Measurements from ENCODE around the gene SNED1.
"Not testable (repeated sequence)": the region's sequence is repeated elsewhere in the genome, so short reads cannot be mapped to it uniquely, and the experiment has no call there.

SNED1 gene

GRCh38 chr2:241088376-241088775 lies 90.0 kb downstream of the SNED1 start:
- DNase-seq, result no peak

DNA sequence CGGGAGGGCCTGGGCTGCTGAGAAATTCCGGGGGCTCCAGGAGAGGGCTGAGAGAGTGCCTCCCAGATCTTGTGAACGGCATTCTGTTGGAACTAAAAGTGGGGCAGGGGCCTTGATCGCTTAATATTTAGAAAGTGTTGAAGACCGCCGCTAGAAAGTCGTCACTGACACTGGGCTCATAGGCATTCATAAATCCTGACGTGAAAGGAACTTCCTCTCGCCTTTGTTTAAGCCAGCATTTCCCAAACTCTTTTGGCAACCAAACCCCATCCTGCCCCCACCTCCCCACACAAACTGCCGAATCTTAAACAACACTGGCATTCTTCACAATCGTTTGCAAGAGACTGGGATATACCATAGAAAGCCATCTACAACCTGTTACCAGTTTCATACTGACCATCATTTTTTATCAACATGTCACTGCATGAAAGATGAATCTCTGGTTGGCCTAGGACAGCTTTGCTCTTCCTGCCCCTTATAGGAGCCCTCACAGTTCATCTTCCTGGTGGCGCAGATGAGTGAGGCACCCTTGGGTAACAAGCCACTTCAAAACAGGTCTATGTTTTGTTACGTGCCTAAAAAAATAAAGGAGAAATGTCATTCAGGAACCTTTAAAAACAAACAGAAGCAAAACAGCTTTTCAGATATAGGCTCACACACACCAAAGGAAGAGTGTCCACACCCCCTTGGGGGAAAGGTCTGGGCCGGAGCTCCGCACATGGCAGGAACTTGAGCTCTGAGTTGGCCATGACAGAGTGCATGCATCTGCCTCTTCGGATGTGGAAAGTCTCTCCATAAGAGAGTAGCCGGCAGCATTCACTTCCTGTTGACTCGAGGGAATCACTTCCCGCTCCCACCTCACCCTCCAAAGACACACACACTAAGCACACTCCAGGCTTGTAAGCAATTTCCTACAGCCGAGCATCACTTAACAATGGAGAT lies 90.6 kb downstream of the SNED1 start:
- no peak for DNase-seq

GRCh38 chr2:241091201-241091600 lies 92.8 kb downstream of the SNED1 start:
- DNase-seq, result no peak

GRCh38 chr2:241091734-241092445 lies 93.5 kb downstream of the SNED1 start:
- DNase-seq, result no peak

GRCh38 chr2:241092677-241093076 lies 94.3 kb downstream of the SNED1 start:
- DNase-seq, result no peak

DNA sequence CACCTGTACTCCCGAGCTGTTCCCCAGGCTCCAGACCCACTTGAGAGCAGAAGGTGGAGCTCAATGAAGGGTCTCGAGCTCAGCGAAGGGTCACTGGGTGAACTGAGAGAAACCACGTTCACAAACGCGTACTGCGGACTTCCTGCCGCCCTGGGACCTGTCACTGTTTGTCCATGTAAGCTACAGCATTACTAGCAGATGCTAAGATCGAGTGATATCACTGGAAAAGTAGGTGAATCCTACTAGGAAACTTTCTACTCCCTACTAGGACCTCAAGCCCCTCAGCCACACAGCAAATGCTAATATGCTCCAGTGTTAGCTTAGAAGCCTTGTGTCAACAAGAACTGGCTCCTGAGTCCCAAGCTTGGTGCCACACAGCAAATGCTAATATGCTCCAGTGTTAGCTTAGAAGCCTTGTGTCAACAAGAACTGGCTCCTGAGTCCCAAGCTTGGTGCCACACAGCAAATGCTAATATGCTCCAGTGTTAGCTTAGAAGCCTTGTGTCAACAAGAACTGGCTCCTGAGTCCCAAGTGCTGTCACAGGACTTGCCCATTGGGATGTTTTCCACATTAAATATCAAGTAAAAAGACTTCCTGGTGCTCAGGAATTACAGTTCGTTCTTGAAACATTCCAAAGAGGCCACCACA lies 94.8 kb downstream of the SNED1 start:
- DNase-seq, result not testable (repeated sequence)

DNA sequence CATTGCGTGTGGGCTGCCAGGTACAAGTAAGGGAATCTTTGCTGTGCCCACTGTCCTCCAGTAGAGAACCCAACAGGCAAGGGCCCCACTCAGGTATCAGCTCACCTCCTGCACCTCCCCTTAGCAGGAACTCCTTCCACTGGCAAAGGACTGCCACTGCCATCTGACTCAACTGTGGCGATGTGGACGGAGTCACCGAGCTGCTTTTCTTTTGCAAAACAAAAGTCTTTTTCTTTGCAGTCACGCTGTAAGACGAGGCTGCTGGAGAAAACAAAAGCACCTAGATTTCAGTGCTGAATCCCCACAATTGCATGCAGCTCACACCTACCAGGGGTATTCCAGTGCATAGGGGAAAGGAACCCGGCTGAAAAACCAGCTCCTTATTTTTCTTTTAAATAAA lies 95.8 kb downstream of the SNED1 start:
- DNase-seq, result no peak

DNA sequence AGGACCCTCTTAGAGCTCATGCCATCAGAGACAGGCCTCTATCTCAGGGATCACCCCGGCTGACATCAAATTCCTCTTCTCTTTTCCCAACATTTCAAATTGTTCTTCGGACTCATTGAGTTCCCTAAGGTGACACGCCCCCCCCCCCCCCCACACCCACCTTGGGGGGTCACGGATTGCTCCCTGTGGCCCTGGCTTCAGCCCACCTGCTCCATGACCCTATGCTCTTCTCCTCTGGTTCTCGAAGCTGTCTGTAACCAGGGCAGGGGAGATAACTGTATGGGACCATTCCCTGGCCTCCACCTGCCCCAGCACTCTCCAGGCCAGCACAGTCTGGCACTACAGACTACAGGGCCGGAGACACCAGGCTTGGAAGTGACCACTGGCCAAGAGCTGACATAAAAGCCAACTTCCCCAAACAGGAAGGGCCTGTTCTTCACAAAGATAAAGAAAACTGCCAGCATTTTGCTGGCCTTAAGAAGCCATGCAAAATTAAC lies 96.6 kb downstream of the SNED1 start:
- no peak for DNase-seq

DNA sequence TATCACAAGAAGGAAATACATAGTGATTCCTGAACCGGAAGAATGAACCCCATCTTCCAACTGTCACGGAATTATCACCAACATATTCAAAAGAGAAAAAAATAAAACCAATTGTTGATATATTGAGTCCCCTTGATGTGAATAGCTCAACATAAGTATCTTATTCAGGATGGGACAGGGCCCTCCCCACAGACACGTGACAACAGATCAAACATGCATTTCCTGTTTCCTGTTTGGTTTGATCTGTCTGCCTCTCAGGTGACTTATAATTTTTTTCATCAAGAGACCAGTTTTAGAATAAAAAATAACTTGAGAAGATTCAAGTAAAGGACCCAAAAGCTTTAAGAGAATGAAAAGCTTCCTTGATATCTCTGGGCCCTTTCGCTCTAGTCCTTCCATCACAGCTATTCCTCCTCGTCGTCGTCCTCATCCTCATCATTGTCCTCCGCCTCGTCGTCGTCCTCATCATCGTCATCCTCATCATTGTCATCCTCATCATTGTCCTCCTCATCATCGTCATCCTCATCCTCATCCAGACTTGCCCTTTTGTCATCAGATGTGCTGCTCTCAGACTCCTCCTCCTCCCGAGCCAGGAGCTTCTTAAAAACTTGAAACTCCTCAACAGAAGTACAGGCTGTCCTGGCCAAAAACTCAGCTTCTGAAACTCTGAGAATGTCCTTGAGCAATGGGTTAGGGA lies 97.3 kb downstream of the SNED1 start:
- no peak for DNase-seq

DNA sequence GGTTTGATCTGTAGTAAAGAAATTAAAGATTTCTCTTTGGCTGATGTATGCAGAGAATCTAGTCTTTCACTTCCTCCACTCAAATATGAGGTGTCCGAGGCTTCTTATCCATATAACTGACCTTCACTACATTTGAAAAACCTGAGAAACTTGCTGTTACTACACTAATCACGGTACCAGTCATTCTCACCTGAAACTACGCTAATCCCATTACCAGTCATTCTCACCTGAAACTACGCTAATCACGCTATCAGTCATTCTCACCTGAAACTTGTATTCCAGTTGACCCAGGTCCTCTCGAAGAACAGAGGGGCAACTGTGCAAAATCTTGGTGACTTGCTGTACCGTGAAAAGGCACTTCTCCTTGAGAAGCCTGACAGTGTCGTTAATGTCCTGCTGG lies 98.6 kb downstream of the SNED1 start:
- DNase-seq, result no peak

GRCh38 chr2:241099246-241099645 lies 100.8 kb downstream of the SNED1 start:
- no peak for DNase-seq

DNA sequence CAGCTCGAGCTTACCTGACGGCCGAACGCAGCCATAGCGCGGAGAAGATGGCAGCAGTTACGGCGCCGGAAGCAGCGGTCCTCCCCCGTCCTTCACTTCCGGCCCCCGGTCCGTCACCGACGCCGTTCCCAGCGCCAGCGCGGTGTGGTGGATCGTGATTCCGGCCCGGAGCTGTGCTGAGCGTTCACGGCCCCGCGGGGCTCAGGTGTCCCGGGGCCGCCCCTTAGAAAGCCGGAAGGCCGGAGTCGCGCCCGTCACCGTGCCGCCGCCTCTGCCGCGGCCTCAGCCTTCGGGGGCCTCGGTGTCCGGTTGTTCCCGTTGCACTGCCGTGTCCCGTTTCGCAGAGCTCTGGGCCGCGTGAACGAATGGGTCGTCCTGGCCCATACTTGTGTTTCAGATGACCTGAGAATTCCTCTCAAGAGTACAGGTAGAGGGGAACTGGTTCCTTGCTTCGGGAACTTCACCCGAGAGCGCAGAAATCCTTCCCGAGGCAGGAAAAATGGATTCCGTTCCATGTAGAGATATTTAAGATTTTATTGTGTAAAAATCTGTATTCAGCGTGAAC lies 103.9 kb downstream of the SNED1 start, which contains the start of gene MTERF4:
Gene MTERF4, minus strand, starts transcription at position 49 of the 565 bp plus-strand sequence. Its CDS starts 14 bp downstream, at position 35.
- peak; percentile 13 for DNase-seq

DNA sequence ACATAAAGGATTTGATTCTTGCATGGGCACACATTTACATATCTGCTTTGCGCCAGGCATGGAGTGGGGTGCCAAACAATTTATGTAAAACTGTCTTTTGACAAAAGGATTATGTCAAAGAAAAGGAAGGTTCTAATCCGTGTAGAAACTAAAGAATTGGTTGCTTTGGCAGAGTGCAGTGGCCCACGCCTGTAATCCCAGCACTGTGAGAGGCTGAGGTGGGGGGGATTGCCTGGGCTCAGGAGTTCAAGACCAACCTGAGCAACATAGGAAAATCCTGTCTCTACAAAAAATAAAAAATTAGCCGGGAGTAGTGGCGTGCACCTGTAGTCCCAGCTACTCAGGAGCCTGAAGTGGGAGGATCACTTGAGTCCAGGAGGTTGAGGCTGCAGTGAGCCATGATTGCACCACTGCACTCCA lies 104.8 kb downstream of the SNED1 start:
- DNase-seq, result no peak

GRCh38 chr2:241104611-241105010 lies 106.2 kb downstream of the SNED1 start:
- not testable (repeated sequence) for DNase-seq

- DNase-seq, result peak; percentile 17
These were observed 107.2 kb downstream of the SNED1 start for GRCh38 chr2:241105641-241106040.

- peak; percentile 78 for DNase-seq
These were observed 108.8 kb downstream of the SNED1 start for GRCh38 chr2:241107031-241107783.

- no peak for DNase-seq
These were observed 110.1 kb downstream of the SNED1 start for GRCh38 chr2:241108271-241109209.

- no peak for DNase-seq
These were observed 111.0 kb downstream of the SNED1 start for GRCh38 chr2:241109210-241110088.

DNA sequence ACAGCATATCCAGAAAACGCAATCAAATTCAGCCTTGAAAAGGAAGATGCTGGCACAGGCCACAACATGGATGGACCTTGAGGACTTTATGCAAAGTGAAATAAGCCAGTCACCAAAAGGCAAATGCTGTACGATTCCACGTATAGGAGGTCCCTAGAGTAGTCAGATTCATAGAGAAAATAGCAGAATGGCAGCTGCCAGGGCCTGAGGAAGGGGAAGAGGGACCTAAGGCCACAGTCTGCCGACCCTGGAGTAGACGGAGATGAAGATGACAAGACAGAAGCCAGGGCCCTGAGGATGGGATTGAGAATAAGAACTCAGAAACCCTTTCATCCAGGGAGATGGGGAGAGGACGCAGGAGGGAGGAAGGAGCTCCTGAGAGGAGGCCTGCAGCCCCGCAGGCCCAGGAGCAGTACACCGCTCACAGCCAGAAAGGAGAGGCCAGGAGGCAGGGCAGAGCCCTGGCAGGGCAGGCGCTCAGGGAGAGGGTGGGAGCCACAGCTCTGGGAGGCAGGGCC lies 111.7 kb downstream of the SNED1 start:
- no peak for DNase-seq
